Activated T-helper 1 cell treated with anti-CD3 and anti-CD28 coated beads, Interleukin-12 subunit alpha, Interleukin-12 subunit beta, Interleukin-2, Interleukin-4 antibody, amounts not matched to agents 30 ng/mL and 10 ng/mL and 1 ng/mL, durations not matched to agents 14 hours and 24 hours and 36 hours (primary cell): Measurements from ENCODE around the gene SYT12. TPM values are rescaled to one million over a fixed set of nuclear protein-coding genes. Genes with fewer than 3 reads are reported as not detected.

Source experiments
- DNase-seq: peaks from one replicate; pipeline ENCODE4 v3.0.0; 2021; ENCODE audit warnings: low spot score
- H3K27ac Mint-ChIP-seq: one replicate; pipeline ENCODE4 v1.8.0; 2021; ENCODE audit warnings: mild to moderate bottlenecking, mixed read lengths
- H3K27me3 Mint-ChIP-seq: one replicate; pipeline ENCODE4 v1.8.0; 2022; ENCODE audit warnings: mild to moderate bottlenecking, moderate library complexity, mixed read lengths; ENCODE audit not compliant: insufficient read depth
- H3K36me3 Mint-ChIP-seq: one replicate; pipeline ENCODE4 v1.8.0; 2021; ENCODE audit warnings: low read depth, mixed read lengths
- H3K4me1 Mint-ChIP-seq: one replicate; pipeline ENCODE4 v1.8.0; 2021; ENCODE audit warnings: low read depth, mixed read lengths
- H3K4me3 Mint-ChIP-seq: one replicate; pipeline ENCODE4 v1.8.0; 2021; ENCODE audit warnings: mild to moderate bottlenecking, moderate library complexity, mixed read lengths
- H3K9me3 Mint-ChIP-seq: one replicate; pipeline ENCODE4 v1.8.0; 2021; ENCODE audit warnings: mixed read lengths
- intact Hi-C: fragments of 100-400 bp; cut with micrococcal nuclease; formaldehyde crosslinking; loops from one replicate; pipeline ENCODE4 v1.15.1; 2024
- total RNA-seq: library from RNA; stranded (reverse); gene quantifications from 2 replicates; pipeline ENCODE4 v1.2.3, GENCODE V29; 2022

SYT12 gene
- total RNA-seq, 1 donor from 2014 or later = not detected

DNA sequence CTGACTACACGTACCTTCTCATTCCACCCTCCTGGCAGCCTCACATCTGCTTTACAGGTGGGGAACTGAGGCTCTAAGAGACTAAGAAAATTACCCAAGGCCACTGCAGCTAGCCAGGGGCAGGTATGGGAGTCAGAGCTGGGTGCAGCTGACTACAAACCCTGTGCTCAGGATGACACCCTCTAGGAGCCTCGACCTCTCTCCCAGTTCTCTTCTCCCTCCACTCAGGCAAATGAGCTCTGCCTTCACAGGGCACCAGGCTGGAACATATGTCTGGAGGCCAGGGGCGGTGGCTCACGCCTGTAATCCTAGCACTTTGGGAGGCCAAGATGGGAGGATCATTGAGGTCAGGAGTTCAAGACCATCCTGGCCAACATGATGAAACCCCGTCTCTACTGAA, 4.0 kb downstream of the SYT12 start:
- H3K27me3 Mint-ChIP-seq = peaks cover 57% of the 10 kb centered on the region
- no peaks in the 10 kb centered on the region for H3K36me3 Mint-ChIP-seq
- DNase-seq = no peak
- no peaks in the 10 kb centered on the region for H3K9me3 Mint-ChIP-seq
- H3K4me1 Mint-ChIP-seq = peaks cover 12% of the 10 kb centered on the region
- H3K27ac Mint-ChIP-seq = no peak overlapping the region
- H3K4me3 Mint-ChIP-seq = no peak overlapping the region
- intact Hi-C loops = no loop called here

DNA sequence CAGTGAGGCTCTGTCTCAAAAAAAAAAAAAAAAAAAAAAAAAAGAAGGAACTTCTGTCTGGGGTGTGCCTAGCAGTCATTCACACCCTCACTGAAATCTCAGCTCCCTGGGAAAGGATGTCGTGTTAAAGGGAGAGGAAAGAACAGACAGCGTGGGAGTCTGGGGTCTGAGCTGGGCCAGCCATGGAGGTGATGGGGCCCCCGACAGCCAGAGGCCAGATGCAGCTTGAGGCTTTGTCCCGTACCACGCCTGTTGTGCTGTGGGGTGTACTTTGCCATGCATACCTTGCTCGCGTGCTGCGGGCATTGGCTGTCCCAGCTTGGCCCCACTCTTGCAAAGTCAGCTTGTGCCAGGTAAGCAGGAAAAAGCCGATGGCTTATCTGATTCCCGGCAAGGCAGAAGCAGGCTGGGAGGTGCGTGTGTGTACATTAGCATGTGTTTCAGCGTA, 4.6 kb downstream of the SYT12 start:
- no peak overlapping the region for H3K4me3 Mint-ChIP-seq
- H3K36me3 Mint-ChIP-seq = no peaks in the 10 kb centered on the region
- peaks cover 12% of the 10 kb centered on the region for H3K4me1 Mint-ChIP-seq
- intact Hi-C loops = no loop called here
- H3K27me3 Mint-ChIP-seq = peaks cover 51% of the 10 kb centered on the region
- DNase-seq = no peak
- no peaks in the 10 kb centered on the region for H3K9me3 Mint-ChIP-seq
- no peak overlapping the region for H3K27ac Mint-ChIP-seq

DNA sequence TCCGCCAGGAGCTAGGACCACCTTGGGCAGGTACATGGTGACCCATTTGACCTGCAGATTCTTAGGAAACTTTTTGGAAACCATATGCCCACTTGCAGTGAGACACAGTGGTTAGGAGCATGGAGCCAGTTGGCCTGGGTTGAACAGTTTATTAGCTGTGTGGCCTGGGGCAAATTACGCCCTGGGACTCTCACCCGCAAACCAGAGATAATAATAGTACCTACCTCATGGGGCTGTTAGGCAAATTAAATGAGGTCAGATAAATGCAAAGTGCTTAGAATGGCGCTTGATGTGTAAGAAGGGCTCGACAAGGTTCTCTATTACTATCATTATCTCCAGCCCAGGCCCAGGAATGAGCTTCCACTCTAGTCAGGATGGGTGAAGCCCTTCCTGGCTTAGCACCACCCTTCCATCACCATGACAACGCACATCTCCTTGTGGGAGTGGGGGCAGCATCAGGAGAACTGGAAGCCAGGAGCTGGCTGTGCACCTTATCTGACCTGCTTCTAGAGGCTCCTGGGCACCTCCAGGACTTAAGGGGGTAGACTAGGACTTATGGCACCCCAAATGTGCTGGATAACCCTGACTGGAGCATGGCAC, 5.1 kb downstream of the SYT12 start:
- Mint-ChIP-seq H3K27me3 (peaks cover 49% of the 10 kb centered on the region), H3K4me3 (no peak overlapping the region), H3K27ac (no peak overlapping the region), H3K4me1 (peaks cover 12% of the 10 kb centered on the region), H3K36me3 (no peaks in the 10 kb centered on the region), H3K9me3 (no peaks in the 10 kb centered on the region)
- DNase-seq = no peak
- intact Hi-C loops = no loop called here

DNA sequence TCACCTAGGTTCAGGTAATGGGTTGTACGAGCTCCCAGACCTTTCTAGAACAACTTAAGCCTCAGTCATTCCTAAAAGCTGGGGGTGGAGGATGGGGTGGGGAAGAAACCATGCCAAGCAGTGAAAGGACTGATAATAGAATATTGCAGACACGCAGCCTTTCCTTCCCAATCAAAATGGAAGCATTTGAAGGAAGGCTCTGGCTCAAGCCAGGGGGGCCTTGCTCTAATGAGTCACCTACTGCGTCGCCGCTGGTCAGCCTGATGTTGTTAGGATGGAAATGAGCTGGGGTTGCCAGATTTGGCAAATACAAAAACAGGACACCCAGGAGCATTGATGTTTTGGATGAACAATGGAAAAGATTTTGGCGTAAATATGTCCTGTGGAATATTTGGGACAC, 6.2 kb downstream of the SYT12 start:
- no peaks in the 10 kb centered on the region for H3K36me3 Mint-ChIP-seq
- DNase-seq = no peak
- H3K4me3 Mint-ChIP-seq = no peak overlapping the region
- no peaks in the 10 kb centered on the region for H3K9me3 Mint-ChIP-seq
- peaks cover 43% of the 10 kb centered on the region for H3K27me3 Mint-ChIP-seq
- intact Hi-C loops = no loop called here
- H3K27ac Mint-ChIP-seq = no peak overlapping the region
- peaks cover 12% of the 10 kb centered on the region for H3K4me1 Mint-ChIP-seq

DNA sequence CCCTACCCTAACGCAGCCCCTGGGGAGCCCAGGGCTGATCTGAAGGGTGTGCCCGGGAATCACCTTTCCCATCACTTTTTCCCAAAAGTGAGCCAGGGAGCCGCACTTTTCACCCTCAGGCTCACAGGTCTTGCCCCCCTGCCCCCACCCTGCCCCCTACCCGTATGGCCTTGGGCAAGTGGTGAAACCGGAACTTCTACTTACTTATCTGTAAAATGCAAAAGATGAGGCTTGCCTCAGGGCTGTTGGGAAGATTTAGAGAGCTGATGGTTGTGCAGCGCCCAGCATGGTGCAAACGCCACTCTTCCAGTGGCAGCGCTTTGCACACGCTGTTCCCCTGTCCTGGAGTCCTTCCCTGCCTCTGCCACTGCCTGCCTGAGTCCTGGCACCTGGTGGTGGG, 8.0 kb downstream of the SYT12 start:
- Mint-ChIP-seq H3K27me3 (peaks cover 31% of the 10 kb centered on the region), H3K27ac (no peak overlapping the region), H3K4me1 (no peaks in the 10 kb centered on the region), H3K36me3 (no peaks in the 10 kb centered on the region), H3K9me3 (no peaks in the 10 kb centered on the region), H3K4me3 (no peak overlapping the region)
- DNase-seq = no peak
- intact Hi-C loops = no loop called here

DNA sequence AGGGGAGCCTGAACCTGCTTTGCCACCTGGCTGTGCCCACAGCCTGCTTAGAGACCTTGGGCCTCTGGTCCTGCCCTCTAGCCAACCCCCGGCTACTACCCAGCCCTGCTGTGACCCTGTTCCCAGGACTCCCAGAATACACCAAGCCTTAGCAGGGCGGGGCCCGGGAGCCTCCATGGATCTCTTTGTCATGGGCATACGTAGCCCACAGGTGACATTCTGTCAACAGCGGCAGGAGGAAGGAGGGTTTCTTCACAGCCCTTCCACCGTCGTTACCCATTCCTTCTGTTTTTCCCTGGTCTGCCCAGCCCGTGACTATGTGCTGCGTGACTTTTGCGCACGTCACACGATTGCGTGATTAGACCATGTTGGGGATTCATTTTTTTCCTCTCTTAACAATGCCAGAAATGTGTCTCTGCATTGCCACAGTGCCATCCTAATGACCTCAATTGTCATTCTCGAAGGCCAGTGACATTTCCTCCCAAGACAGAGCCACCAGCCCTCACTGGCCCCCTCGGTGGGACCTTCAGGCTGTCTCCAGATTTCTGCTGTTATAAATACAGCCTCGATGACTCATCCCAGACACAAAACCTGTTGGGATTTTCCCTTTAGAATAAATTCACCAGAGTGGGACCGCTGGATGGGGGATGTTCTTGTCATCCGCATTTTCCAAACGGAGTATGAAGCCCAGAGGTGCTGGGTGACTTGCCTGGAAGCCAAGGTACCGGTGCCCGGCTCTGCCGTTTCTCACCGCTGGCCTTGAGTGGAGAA, 9.0 kb downstream of the SYT12 start:
- H3K36me3 Mint-ChIP-seq = no peaks in the 10 kb centered on the region
- H3K27ac Mint-ChIP-seq = no peak overlapping the region
- peaks cover 25% of the 10 kb centered on the region for H3K27me3 Mint-ChIP-seq
- intact Hi-C loops = no loop called here
- no peak for DNase-seq
- no peak overlapping the region for H3K4me3 Mint-ChIP-seq
- no peaks in the 10 kb centered on the region for H3K9me3 Mint-ChIP-seq
- no peaks in the 10 kb centered on the region for H3K4me1 Mint-ChIP-seq

DNA sequence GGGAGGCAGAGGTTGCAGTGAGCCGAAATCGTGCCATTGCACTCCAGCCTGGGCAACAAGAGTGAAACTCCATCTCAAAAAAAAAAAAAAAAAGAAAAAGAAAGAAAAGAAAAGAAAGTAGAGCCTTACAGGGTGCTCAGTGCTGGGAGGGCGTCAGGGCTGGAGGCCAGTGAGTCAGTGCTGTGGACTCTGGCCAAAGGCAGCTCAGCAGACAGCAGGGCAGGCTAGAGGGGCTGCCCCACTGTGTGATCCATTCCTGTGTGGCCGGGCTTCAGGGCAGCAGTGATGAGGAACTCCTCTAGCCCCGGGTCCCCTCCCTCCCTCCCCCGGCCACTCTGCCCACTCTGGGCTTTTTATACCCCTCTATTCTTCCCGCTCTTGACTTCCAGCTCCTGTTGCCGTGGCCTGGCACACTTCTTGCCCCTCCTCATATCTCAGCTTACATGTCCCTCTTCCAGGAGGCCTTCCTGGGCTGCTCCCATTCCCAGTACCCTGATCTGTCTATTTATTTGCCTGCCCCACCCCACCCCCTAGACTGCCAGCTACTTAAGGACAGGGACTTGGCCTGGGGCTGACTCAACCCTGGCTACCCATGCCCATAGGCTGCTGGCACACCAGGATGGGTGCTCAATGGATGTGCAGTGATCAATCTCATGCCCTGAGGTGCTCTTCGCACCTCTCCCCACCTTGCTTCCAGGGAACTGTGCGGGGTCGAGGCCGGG, 10.1 kb downstream of the SYT12 start:
- Mint-ChIP-seq H3K27me3 (peaks cover 25% of the 10 kb centered on the region), H3K9me3 (no peaks in the 10 kb centered on the region), H3K4me1 (no peaks in the 10 kb centered on the region), H3K27ac (no peak overlapping the region), H3K36me3 (no peaks in the 10 kb centered on the region), H3K4me3 (no peak overlapping the region)
- no peak for DNase-seq
- intact Hi-C loops = no loop called here

DNA sequence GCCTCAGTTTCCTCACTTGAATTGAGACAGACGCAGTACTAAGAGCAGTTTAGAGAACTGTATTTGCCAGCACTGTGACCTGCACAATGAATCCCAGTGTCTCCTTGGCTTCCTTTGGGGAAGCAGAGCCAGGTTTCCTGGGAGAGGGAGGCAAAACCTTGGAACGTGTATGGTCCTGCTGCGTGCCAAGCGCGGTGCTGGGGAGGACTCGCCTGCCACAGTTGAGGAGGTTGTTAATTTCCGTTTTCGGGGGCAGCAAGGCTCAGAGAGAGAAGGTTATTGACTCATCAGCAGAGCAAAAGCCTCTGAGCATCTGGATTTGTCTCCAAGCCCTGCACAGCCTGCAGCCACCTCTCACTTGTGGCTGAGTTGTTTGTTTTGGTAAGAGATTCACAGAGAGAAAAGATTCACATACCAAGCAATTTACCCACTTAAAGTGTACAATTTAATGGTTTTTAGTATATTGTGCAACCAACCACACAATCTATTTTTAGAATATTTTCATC, 10.8 kb downstream of the SYT12 start:
- DNase-seq = no peak
- no peaks in the 10 kb centered on the region for H3K4me1 Mint-ChIP-seq
- no peaks in the 10 kb centered on the region for H3K36me3 Mint-ChIP-seq
- no peak overlapping the region for H3K27ac Mint-ChIP-seq
- intact Hi-C loops = no loop called here
- H3K4me3 Mint-ChIP-seq = no peak overlapping the region
- no peaks in the 10 kb centered on the region for H3K9me3 Mint-ChIP-seq
- peaks cover 23% of the 10 kb centered on the region for H3K27me3 Mint-ChIP-seq

DNA sequence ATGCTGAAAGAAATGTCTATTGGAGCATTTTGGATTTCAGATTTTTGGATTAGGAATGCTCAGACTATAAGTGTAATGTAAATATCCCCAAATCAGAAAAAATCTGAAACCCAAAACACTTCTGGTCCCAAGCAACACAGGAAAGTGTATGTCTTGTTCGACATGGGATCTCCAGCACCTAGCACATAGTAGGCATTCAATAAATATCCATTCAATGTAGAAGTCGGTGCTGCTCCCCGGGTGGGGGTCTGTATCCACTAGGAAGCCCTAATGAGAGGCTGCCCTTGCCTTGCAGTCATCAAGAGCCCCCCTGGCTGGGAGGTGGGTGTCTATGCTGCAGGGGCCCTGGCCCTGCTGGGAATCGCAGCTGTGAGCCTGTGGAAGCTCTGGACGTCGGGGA, 11.4 kb downstream of the SYT12 start:
- Mint-ChIP-seq H3K9me3 (no peaks in the 10 kb centered on the region), H3K36me3 (no peaks in the 10 kb centered on the region), H3K27ac (no peak overlapping the region), H3K4me1 (no peaks in the 10 kb centered on the region), H3K4me3 (no peak overlapping the region), H3K27me3 (peaks cover 21% of the 10 kb centered on the region)
- no peak for DNase-seq
- intact Hi-C loops = no loop called here

DNA sequence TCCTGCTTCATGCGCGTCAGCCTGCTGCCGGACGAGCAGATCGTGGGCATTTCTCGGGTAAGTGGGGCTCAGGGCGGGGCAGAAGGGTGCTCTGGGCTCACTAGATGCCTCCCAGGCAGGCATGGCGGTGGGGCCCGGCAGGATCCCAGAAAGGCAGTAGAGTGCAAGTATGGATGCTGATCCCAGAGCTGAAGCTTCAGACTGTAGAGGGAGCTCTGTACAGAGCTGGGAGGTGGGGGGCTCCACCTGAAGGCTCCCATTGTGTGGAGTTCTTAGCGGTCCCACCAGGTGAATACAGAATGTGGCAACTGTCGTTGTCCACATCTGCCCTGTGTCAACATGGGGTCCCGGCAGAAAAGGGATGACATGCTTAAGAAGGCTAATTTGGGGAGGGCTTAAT, 17.2 kb downstream of the SYT12 start:
- Mint-ChIP-seq H3K4me1 (no peaks in the 10 kb centered on the region), H3K27ac (no peak overlapping the region), H3K9me3 (no peaks in the 10 kb centered on the region), H3K4me3 (no peak overlapping the region), H3K27me3 (peaks cover 12% of the 10 kb centered on the region), H3K36me3 (no peaks in the 10 kb centered on the region)
- DNase-seq = no peak
- intact Hi-C loops = no loop called here

DNA sequence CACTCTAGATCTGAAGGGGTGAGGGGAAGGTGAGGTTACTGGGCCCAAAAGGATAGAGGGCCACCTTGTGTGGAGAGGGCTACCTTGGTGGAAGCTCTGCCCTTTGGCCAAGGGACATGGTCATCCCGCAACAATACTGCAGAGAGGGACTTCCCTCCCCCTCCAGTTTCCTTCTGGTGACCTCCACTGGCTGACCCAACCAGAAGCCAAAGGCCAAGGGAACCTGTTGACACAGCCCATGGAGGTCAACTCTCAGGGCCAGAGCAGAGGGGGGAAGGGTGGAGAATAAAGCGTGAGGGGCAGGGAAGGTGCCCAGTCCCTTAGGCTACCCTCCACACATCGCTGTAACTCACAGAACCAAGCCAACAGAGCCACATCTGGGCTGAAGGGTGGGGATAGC, 18.7 kb downstream of the SYT12 start:
- no peaks in the 10 kb centered on the region for H3K36me3 Mint-ChIP-seq
- DNase-seq = no peak
- H3K4me1 Mint-ChIP-seq = no peaks in the 10 kb centered on the region
- H3K27ac Mint-ChIP-seq = no peak overlapping the region
- intact Hi-C loops = no loop called here
- no peaks in the 10 kb centered on the region for H3K9me3 Mint-ChIP-seq
- H3K4me3 Mint-ChIP-seq = no peak overlapping the region
- H3K27me3 Mint-ChIP-seq = peaks cover 12% of the 10 kb centered on the region

DNA sequence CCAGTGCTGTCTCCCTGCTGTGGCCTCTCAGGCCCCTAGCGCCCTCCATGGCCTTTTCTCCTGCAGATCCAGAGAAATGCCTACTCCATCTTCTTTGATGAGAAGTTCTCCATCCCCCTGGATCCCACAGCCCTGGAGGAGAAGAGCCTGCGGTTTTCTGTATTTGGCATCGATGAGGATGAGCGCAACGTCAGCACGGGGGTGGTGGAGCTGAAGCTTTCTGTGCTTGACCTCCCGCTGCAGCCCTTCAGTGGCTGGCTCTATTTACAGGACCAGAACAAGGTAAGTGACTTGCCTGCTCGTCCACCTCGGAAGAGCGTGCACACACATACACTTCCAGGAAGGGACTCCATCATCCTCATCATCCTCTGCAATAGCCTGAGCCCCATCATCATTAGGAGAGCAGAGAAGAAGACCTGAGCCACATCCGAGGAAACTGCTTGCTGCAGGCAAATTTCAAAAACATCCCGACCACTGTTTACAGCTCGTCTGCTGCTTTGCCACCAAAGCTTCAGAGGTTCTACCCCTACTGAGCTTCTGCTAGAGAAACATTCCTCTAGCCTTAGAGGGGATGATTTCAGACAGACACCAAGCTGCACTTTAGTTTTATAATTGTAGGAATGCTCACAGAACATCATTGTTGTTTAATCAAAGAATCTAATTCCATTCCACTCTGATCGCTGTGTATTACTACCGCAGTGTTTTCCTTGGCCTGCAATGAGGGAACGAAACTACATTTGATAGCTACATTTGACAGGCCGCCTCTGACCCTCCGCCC, 20.8 kb downstream of the SYT12 start:
- intact Hi-C loops = no loop called here
- DNase-seq = no peak
- Mint-ChIP-seq H3K27ac (no peak overlapping the region), H3K4me1 (no peaks in the 10 kb centered on the region), H3K27me3 (peaks cover 7% of the 10 kb centered on the region), H3K9me3 (no peaks in the 10 kb centered on the region), H3K36me3 (no peaks in the 10 kb centered on the region), H3K4me3 (no peak overlapping the region)
